HepG2 (cell line): ENCODE results near the gene PTPA. TPM values are rescaled to one million over a fixed set of nuclear protein-coding genes. Genes with fewer than 3 reads are reported as not detected.

Experiments
- ATF7 ChIP-seq, 2 experiments: fragments of 450-650 bp in 1 of 2; sonication (generic) in 1 of 2; formaldehyde crosslinking in 1 of 2; IDR thresholded peaks; 2 replicates each; pipeline versions ENCODE4 v1.4.0 to v1.6.1; 2016 to 2020; ENCODE audit warnings: antibody characterized with exemption in 1 of 2, mild to moderate bottlenecking in 1 of 2, missing genetic modification reagents in 1 of 2
- GABPA ChIP-seq, 2 experiments: IDR thresholded peaks; 2 replicates each; pipeline ENCODE4 v1.6.1; 2011 to 2016; ENCODE audit warnings: low read depth in 2 of 2, low read length in 1 of 2, missing biosample characterization in 1 of 2, missing genetic modification characterization in 1 of 2
- NCOA5 ChIP-seq: sonication (generic); formaldehyde crosslinking; IDR thresholded peaks from 2 replicates; pipeline ENCODE4 v1.4.0; 2020; ENCODE audit warnings: missing genetic modification reagents
- NFE2 ChIP-seq: sonication (generic); formaldehyde crosslinking; IDR thresholded peaks from 2 replicates; pipeline ENCODE4 v1.4.0; 2020; ENCODE audit warnings: missing genetic modification reagents
- NFKBIZ ChIP-seq: IDR thresholded peaks from 2 replicates; pipeline ENCODE4 v1.6.1; 2018; ENCODE audit warnings: missing genetic modification reagents, missing compliant biosample characterization
- NKX3-1 ChIP-seq: sonication (generic); formaldehyde crosslinking; IDR thresholded peaks from 2 replicates; pipeline ENCODE4 v1.5.0; 2020; ENCODE audit warnings: missing genetic modification reagents
- NR0B2 ChIP-seq: sonication (generic); formaldehyde crosslinking; IDR thresholded peaks from 2 replicates; pipeline ENCODE4 v1.4.0; 2020; ENCODE audit warnings: mild to moderate bottlenecking, missing genetic modification reagents
- PATZ1 ChIP-seq: sonication (generic); formaldehyde crosslinking; IDR thresholded peaks from 2 replicates; pipeline ENCODE4 v1.4.0; 2020; ENCODE audit warnings: missing genetic modification reagents
- PRDM15 ChIP-seq: sonication (generic); formaldehyde crosslinking; IDR thresholded peaks from 2 replicates; pipeline ENCODE4 v1.4.0; 2020; ENCODE audit warnings: missing genetic modification reagents
- RORA ChIP-seq: sonication (generic); formaldehyde crosslinking; IDR thresholded peaks from 2 replicates; pipeline ENCODE4 v1.5.0; 2020; ENCODE audit warnings: mild to moderate bottlenecking, missing genetic modification reagents, moderate library complexity
- SMAD3 ChIP-seq: sonication (generic); formaldehyde crosslinking; IDR thresholded peaks from 2 replicates; pipeline ENCODE4 v1.4.0; 2020; ENCODE audit warnings: missing genetic modification reagents
- TCF7L2 ChIP-seq: IDR thresholded peaks from 2 replicates; pipeline ENCODE4 v1.6.1; 2011; ENCODE audit warnings: mild to moderate bottlenecking, low read depth, low read length, moderate library complexity
- TEAD2 ChIP-seq: sonication (generic); formaldehyde crosslinking; IDR thresholded peaks from 2 replicates; pipeline ENCODE4 v1.9.0; 2021; ENCODE audit warnings: missing genetic modification reagents
- ZFP36 ChIP-seq: fragments of 150-350 bp; IDR thresholded peaks from 2 replicates; pipeline ENCODE4 v1.6.1; 2018; ENCODE audit warnings: borderline replicate concordance, low read length, low read depth; ENCODE audit not compliant: partially characterized antibody
- ZNF33B ChIP-seq: sonication (generic); formaldehyde crosslinking; IDR thresholded peaks from 2 replicates; pipeline ENCODE4 v1.5.1; 2020; ENCODE audit warnings: mild to moderate bottlenecking, missing genetic modification reagents
- ZNF512 ChIP-seq: sonication (generic); formaldehyde crosslinking; IDR thresholded peaks from 2 replicates; pipeline ENCODE4 v1.4.0; 2020; ENCODE audit warnings: mild to moderate bottlenecking, missing genetic modification reagents
- ZNF816 ChIP-seq: sonication (generic); formaldehyde crosslinking; IDR thresholded peaks from 2 replicates; pipeline ENCODE4 v1.8.0; 2022; ENCODE audit warnings: missing genetic modification reagents, mild to moderate bottlenecking, borderline replicate concordance
- ZSCAN30 ChIP-seq: sonication (generic); formaldehyde crosslinking; IDR thresholded peaks from 2 replicates; pipeline ENCODE4 v1.5.0; 2020; ENCODE audit warnings: mild to moderate bottlenecking, missing genetic modification reagents
- ZSCAN9 ChIP-seq: IDR thresholded peaks from 2 replicates; pipeline ENCODE4 v1.6.1; 2016; ENCODE audit warnings: borderline replicate concordance
- polyA plus RNA-seq, 8 experiments: library from polyadenylated mRNA; depleted of rRNA in 3 of 8; stranded (reverse) in 7 of 8; unstranded in 1 of 8; fragments of >200 nt; fragmentation: Illumina TruSeq in 4 of 8; extraction: Trizol in 4 of 8; gene quantifications; 2 replicates each; pipeline versions ENCODE4 v1.2.1 to v1.2.3, GENCODE V29; 2011 to 2016; ENCODE audit warnings: low read depth in 4 of 8, missing spikeins in 1 of 8, mixed read lengths in 1 of 8; ENCODE audit not compliant: insufficient read depth in 1 of 8
- total RNA-seq, 5 experiments: library from RNA; depleted of rRNA; stranded (reverse); fragments of >200 nt; fragmentation: Illumina TruSeq; extraction: Trizol; gene quantifications; 2 replicates each; pipeline ENCODE4 v1.2.3, GENCODE V29; 2016; ENCODE audit warnings: low read depth in 1 of 5

PTPA gene
- total and polyA plus RNA-seq, 2 of the 13 experiments (the other 11 are each of a cell fraction or from before 2014, with no cell fraction given) = 79.3 to 105 TPM

GRCh38 chr9:129177791-129178567 is 66.8 kb downstream of the PTPA start, which contains the start of gene IER5L (continued):
- no peak; the same call in 1 of the 2 replicates for TF ChIP-seq ZNF33B
- peak; percentile 88 for TF ChIP-seq ZSCAN9 (CRISPR knock-in tag)
- TF ChIP-seq RORA = no peak
- TF ChIP-seq GABPA (IDR thresholded peaks at IDR 0.05; ENCODE audit: low read depth, low read length) = no peak
- no peak for TF ChIP-seq GABPA (CRISPR knock-in tag; IDR thresholded peaks at IDR 0.05; ENCODE audit: low read depth)
- TF ChIP-seq ZNF816 (CRISPR knock-in tag) = peak; percentile 87; the same call in 1 of the 2 replicates
- no peak for TF ChIP-seq NCOA5 (CRISPR knock-in tag)
- no peak for TF ChIP-seq PATZ1 (CRISPR knock-in tag)
- no peak for TF ChIP-seq ZNF512 (CRISPR knock-in tag)
- TF ChIP-seq NR0B2 (CRISPR knock-in tag) = 0 out of 2 replicates have a peak, but pooled peaks have one; percentile 74
- TF ChIP-seq NKX3-1 (CRISPR knock-in tag) = peak; percentile 71
- no peak for TF ChIP-seq ZFP36
- TF ChIP-seq ZSCAN30 (CRISPR knock-in tag) = no peak
- TF ChIP-seq TEAD2 = no peak
- peak; percentile 75; the same call in 1 of the 2 replicates for TF ChIP-seq NFKBIZ (CRISPR knock-in tag)
- TF ChIP-seq ATF7 (IDR thresholded peaks at IDR 0.05) = no peak
- TF ChIP-seq ATF7 (CRISPR knock-in tag; IDR thresholded peaks at IDR 0.05) = no peak
- TF ChIP-seq TCF7L2 = 0 out of 2 replicates have a peak, but pooled peaks have one; percentile 28
- TF ChIP-seq NFE2 (CRISPR knock-in tag) = no peak
- TF ChIP-seq PRDM15 (CRISPR knock-in tag) = peak; percentile 61
- peak; percentile 38; the same call in 1 of the 2 replicates for TF ChIP-seq SMAD3 (CRISPR knock-in tag)
